ENCODE measurements around the gene FMN1.

GRCh38 chr15:33146051-33146450 is 48.5 kb downstream of the FMN1 start:
- TF ChIP-seq POLR2A (IDR thresholded peaks at IDR 0.05; ENCODE audit: low read depth, low read length) (no peak), POLR2AphosphoS5 (IDR thresholded peaks at IDR 0.05; ENCODE audit: low read depth, low read length) (no peak)

Data from GM12892 (cell line).